ENCODE data around the gene PPFIBP1.
"Not testable (repeated sequence)": the region's sequence is repeated elsewhere in the genome, so short reads cannot be mapped to it uniquely, and the experiment has no call there.

Gene PPFIBP1

GRCh38 chr12:27709932-27710591 lies 186.1 kb downstream of the PPFIBP1 start:
- DNase-seq (ENCODE audit: low spot score): no peak

DNA sequence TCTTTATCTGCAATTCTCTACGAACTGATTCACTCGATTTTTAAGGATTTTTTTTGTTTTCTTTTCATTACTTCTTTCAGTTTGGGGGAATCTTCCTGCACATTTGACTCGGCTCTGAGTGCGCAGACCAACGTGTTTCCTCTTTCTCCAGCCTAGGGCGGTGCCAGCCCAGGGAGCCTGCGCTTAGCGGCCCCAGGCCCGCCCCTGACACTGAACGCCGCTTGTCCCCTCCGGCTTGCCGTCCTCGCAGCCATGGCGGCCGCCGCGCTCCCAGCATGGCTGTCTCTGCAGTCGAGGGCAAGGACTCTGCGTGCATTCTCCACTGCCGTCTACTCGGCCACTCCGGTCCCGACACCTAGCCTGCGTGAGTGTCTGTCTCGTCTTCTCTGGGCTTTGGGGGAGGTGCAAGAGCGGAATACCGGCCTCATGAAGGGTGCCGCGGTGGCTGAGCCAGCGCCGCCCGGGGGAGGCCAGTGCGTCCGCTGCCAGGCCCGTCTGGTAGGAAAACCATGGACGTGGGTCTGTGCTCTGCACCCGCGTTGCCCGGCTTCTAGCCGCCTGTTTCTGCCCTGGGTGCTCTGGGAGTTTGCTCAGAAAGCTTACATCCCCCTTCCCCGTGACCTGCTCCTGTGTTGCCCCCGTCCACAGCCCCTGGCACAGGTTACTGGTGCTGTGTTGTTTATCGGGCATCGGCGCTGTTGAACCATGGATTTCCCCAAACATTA lies 186.7 kb downstream of the PPFIBP1 start, which contains the start of gene MRPS35:
MRPS35 (plus strand) TSS at position 241 of the 725 bp plus-strand sequence; CDS start at position 253, 12 bp downstream.
- peak; percentile 87 for DNase-seq (ENCODE audit: low spot score)

DNA sequence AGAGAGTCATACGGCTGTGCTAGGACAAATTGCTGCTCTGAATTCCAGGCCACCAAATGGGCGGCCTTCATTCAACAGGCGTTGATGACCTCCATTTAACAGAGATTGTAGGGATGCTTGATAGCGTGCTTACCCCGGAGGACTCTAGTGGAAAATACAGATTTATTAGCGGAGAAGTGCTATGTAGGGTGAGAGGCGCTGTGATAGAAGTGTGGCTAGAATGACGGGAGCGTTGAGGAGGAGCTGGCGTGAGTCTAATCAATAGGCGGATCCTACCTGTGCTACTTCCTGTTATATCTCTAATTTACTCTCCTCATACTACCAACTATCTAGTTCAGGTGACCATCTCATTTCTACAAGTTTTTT lies 187.3 kb downstream of the PPFIBP1 start:
- DNase-seq (ENCODE audit: low spot score): no peak

- no peak for DNase-seq (ENCODE audit: low spot score)
Measured at GRCh38 chr12:27711967-27712366, 188.0 kb downstream of the PPFIBP1 start.

- DNase-seq (ENCODE audit: low spot score): no peak
Measured at GRCh38 chr12:27723212-27723611, 199.2 kb downstream of the PPFIBP1 start.

GRCh38 chr12:27730097-27730588 lies 206.1 kb downstream of the PPFIBP1 start:
- no peak for DNase-seq (ENCODE audit: low spot score)

DNA sequence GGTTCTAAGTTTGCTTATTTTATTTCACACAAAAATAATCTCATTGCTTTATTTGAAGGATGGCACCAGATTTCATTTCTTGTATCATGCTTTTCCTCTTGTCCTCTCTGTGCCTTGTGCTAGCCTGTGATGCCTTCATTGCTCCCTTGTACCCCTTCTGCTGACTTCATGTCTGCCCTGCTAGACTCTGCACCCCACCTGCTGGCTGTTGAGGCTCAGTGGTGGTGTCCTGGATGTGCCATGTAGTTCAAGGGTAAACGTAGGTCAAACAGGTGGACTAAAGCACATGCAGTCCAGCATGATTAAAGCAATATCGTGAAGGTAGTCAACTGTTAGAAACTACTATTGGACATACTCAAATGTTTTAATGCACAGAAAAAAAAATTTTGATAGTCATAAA lies 208.3 kb downstream of the PPFIBP1 start:
- peak; percentile 30 for DNase-seq (ENCODE audit: low spot score)

DNA sequence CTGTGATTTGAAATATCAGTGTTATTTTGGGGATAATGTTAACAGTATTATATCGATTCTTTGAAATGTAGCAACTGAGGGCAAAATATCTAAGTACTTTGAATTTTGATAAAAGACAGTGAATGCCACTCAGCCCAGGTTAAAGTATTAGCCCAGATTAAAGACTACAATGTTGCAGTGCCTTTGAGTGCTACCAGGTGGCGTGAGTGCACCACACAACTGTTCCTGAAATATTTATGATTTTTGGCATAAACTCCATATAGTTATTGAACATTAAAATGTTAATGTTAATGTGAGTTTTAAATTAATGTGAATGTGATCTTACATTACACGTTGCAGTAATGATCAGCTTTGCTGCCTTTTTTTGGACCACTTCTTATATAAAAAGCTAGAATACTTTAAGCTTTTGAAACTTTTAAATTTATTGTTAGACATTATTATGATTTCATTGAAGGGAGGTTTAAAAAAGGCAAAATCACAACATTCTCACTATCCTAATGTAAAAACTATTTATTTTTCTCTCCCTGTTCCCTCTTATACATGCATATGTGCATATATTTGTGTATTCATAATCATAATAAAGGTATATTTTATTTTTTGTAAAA lies 209.1 kb downstream of the PPFIBP1 start:
- peak; percentile 47 for DNase-seq (ENCODE audit: low spot score)

- DNase-seq (ENCODE audit: low spot score): no peak
Measured at GRCh38 chr12:27733791-27734190, 209.8 kb downstream of the PPFIBP1 start.

GRCh38 chr12:27734321-27734720 lies 210.3 kb downstream of the PPFIBP1 start:
- not testable (repeated sequence) for DNase-seq (ENCODE audit: low spot score)

GRCh38 chr12:27743601-27744000 lies 219.6 kb downstream of the PPFIBP1 start:
- DNase-seq (ENCODE audit: low spot score): no peak
